Sigmoid colon (tissue), 3 donors: Measurements from ENCODE around the gene LMO2.
"Not testable (repeated sequence)": the region's sequence is repeated elsewhere in the genome, so short reads cannot be mapped to it uniquely, and the experiment has no call there.

Experiments used
- CTCF ChIP-seq, 4 experiments: fragments of 450-650 bp in 3 of 4; fragments of 200-600 bp in 1 of 4; IDR thresholded peaks; one replicate each; pipeline ENCODE4 v1.5.1; 2016 to 2019; ENCODE audit warnings: antibody characterized with exemption in 4 of 4, mild to moderate bottlenecking in 3 of 4, moderate library complexity in 2 of 4
- POLR2A ChIP-seq, 2 donors: fragments of 450-650 bp; IDR thresholded peaks; one replicate each; pipeline ENCODE4 v1.6.1; 2016; ENCODE audit warnings: antibody characterized with exemption in 2 of 2, mild to moderate bottlenecking in 2 of 2, moderate library complexity in 2 of 2

GRCh38 chr11:33917402-33917801, 25.5 kb upstream of the LMO2 start:
- TF ChIP-seq CTCF, POLR2A (IDR thresholded peaks at IDR 0.05): not testable (repeated sequence)
